ENCODE measurements around the gene INPP5F.

Gene INPP5F, protein sequence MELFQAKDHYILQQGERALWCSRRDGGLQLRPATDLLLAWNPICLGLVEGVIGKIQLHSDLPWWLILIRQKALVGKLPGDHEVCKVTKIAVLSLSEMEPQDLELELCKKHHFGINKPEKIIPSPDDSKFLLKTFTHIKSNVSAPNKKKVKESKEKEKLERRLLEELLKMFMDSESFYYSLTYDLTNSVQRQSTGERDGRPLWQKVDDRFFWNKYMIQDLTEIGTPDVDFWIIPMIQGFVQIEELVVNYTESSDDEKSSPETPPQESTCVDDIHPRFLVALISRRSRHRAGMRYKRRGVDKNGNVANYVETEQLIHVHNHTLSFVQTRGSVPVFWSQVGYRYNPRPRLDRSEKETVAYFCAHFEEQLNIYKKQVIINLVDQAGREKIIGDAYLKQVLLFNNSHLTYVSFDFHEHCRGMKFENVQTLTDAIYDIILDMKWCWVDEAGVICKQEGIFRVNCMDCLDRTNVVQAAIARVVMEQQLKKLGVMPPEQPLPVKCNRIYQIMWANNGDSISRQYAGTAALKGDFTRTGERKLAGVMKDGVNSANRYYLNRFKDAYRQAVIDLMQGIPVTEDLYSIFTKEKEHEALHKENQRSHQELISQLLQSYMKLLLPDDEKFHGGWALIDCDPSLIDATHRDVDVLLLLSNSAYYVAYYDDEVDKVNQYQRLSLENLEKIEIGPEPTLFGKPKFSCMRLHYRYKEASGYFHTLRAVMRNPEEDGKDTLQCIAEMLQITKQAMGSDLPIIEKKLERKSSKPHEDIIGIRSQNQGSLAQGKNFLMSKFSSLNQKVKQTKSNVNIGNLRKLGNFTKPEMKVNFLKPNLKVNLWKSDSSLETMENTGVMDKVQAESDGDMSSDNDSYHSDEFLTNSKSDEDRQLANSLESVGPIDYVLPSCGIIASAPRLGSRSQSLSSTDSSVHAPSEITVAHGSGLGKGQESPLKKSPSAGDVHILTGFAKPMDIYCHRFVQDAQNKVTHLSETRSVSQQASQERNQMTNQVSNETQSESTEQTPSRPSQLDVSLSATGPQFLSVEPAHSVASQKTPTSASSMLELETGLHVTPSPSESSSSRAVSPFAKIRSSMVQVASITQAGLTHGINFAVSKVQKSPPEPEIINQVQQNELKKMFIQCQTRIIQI

GRCh38 chr10:119725828-119726675 lies at the start of gene INPP5F:
INPP5F (plus strand) TSS chr10:119726050; CDS start chr10:119726263, 213 bp downstream.
- Histone ChIP-seq H3K9ac (ENCODE audit: low read length) (peak within 1 kb of the TSS; percentile 73), H3K36me3 (ENCODE audit: control insufficient read depth, insufficient read depth, low read length) (no peaks in the 10 kb centered on the region), H3K27me3 (ENCODE audit: control insufficient read depth, insufficient read depth, low read length) (no peaks in the 10 kb centered on the region), H3K4me1 (ENCODE audit: control insufficient read depth, insufficient read depth, low read length) (peaks cover 9% of the 10 kb centered on the region), H3K4me3 (ENCODE audit: low read length) (peak within 1 kb of the TSS; percentile 91), H3K27ac (ENCODE audit: low read depth, low read length) (peak within 1 kb of the TSS; percentile 93)

DNA sequence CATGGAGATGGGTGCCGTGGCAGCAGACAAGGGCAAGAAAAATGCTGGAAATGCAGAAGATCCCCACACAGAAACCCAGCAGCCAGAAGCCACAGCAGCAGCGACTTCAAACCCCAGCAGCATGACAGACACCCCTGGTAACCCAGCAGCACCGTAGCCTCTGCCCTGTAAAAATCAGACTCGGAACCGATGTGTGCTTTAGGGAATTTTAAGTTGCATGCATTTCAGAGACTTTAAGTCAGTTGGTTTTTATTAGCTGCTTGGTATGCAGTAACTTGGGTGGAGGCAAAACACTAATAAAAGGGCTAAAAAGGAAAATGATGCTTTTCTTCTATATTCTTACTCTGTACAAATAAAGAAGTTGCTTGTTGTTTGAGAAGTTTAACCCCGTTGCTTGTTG lies 48.7 kb upstream of the INPP5F start:
- no peak overlapping the region for H3K27ac ChIP-seq (ENCODE audit: low read depth, low read length)
- H3K4me1 ChIP-seq (ENCODE audit: control insufficient read depth, insufficient read depth, low read length): peaks cover 8% of the 10 kb centered on the region
- H3K36me3 ChIP-seq (ENCODE audit: control insufficient read depth, insufficient read depth, low read length): peaks cover 25% of the 10 kb centered on the region

DNA sequence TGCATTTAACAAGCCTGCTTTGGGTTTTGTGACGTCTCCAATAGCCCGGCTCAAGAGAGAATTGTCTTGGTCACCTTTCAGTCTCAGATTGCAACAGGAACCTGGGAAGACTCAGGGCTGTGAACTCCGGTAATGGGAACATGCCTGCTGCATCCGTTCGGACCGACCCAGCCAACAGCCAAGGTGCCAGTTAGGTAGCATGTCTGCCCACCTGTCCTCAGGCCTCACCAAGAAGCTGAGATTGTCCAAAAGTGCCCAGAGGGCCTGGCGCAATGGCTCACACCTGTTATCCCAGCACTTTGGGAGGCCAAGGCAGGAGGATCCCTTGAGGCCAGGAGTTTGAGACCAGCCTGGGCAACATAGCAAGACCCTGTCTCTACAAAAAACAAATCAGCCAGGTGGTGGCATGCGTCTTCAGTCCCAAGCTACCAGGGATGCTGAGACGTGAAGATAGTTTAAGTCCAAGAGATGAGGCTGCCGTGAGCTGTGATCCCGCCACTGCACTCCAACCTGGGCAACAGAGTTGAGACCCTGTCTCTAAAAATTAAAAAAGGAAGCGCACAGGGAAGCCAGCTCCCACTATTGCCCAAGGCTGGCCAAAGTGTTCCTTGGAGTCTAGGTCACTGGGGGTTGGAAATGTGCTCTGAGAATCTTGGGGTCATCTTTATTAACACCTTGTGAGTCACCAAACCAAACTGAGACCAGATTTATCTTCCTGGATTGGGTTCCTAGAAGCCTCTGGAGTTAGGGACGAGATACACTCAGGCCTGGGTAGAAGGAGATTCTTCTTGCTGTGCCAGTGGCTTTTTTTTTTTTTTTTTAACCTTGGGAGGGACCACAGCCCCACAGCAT lies 47.7 kb upstream of the INPP5F start:
- H3K36me3 ChIP-seq (ENCODE audit: control insufficient read depth, insufficient read depth, low read length): peaks cover 16% of the 10 kb centered on the region
- H3K27ac ChIP-seq (ENCODE audit: low read depth, low read length): peak overlapping the region; percentile 58
- no peak overlapping the region for H3K9ac ChIP-seq (ENCODE audit: low read length)
- no peaks in the 10 kb centered on the region for H3K27me3 ChIP-seq (ENCODE audit: control insufficient read depth, insufficient read depth, low read length)
- H3K4me3 ChIP-seq (ENCODE audit: low read length): no peak overlapping the region
- H3K4me1 ChIP-seq (ENCODE audit: control insufficient read depth, insufficient read depth, low read length): peaks cover 8% of the 10 kb centered on the region

More for the DNA sequence above, 48.7 kb upstream of the INPP5F start:
- Histone ChIP-seq H3K4me3 (ENCODE audit: low read length) (no peak overlapping the region), H3K9ac (ENCODE audit: low read length) (no peak overlapping the region), H3K27me3 (ENCODE audit: control insufficient read depth, insufficient read depth, low read length) (no peaks in the 10 kb centered on the region)

GRCh38 chr10:119679480-119679829 lies 46.4 kb upstream of the INPP5F start:
- peaks cover 12% of the 10 kb centered on the region for H3K36me3 ChIP-seq (ENCODE audit: control insufficient read depth, insufficient read depth, low read length)
- H3K27ac ChIP-seq (ENCODE audit: low read depth, low read length): peak overlapping the region; percentile 48

GRCh38 chr10:119680050-119680449 lies 45.8 kb upstream of the INPP5F start:
- Histone ChIP-seq H3K4me1 (ENCODE audit: control insufficient read depth, insufficient read depth, low read length) (peaks cover 8% of the 10 kb centered on the region), H3K4me3 (ENCODE audit: low read length) (no peak overlapping the region), H3K36me3 (ENCODE audit: control insufficient read depth, insufficient read depth, low read length) (peaks cover 12% of the 10 kb centered on the region), H3K9ac (ENCODE audit: low read length) (no peak overlapping the region), H3K27me3 (ENCODE audit: control insufficient read depth, insufficient read depth, low read length) (no peaks in the 10 kb centered on the region), H3K27ac (ENCODE audit: low read depth, low read length) (peak overlapping the region; percentile 72)

More at GRCh38 chr10:119679480-119679829, 46.4 kb upstream of the INPP5F start:
- Histone ChIP-seq H3K9ac (ENCODE audit: low read length) (no peak overlapping the region), H3K4me3 (ENCODE audit: low read length) (no peak overlapping the region), H3K4me1 (ENCODE audit: control insufficient read depth, insufficient read depth, low read length) (peaks cover 8% of the 10 kb centered on the region), H3K27me3 (ENCODE audit: control insufficient read depth, insufficient read depth, low read length) (no peaks in the 10 kb centered on the region)

- H3K27ac ChIP-seq (ENCODE audit: low read depth, low read length): peak overlapping the region; percentile 72
- no peak overlapping the region for H3K4me3 ChIP-seq (ENCODE audit: low read length)
- H3K9ac ChIP-seq (ENCODE audit: low read length): no peak overlapping the region
- H3K27me3 ChIP-seq (ENCODE audit: control insufficient read depth, insufficient read depth, low read length): no peaks in the 10 kb centered on the region
- H3K36me3 ChIP-seq (ENCODE audit: control insufficient read depth, insufficient read depth, low read length): peaks cover 12% of the 10 kb centered on the region
- H3K4me1 ChIP-seq (ENCODE audit: control insufficient read depth, insufficient read depth, low read length): peaks cover 8% of the 10 kb centered on the region
Observed at GRCh38 chr10:119680650-119681081, 45.2 kb upstream of the INPP5F start.

DNA sequence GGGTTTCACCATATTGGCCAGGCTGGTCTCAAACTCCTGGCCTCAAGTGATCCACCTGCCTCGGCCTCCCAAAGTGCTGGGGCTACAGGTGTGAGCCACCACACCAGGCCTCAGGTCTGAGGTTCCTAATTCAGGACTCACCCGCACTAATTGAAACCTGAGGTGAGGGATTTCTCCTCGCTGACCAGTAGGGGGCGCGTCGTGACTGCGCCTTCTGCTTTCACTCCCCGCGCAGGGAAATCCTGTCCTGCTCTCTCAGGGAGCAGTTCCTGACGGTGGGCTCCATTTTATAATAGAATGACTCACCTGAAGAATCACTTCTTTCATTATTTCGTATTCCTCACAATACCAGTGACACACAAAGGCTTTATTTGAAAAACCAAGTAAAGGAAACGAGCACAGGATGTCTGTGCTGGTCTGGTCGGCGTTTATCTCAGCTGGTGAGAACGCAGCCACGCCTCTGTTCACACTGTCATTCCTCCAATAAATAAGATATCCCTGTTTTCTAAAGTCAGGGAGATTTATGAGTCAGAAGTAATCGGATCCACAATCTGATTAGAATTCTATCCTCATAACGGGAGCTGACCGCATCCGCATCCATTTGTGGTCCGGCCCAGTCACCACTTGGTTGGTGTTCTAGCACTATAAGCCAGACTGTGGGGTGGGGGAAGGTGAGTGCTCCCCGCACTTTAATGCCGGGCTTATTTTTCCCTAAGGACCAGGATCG lies 39.2 kb upstream of the INPP5F start:
- Histone ChIP-seq H3K4me3 (ENCODE audit: low read length) (peak overlapping the region; percentile 6), H3K4me1 (ENCODE audit: control insufficient read depth, insufficient read depth, low read length) (no peaks in the 10 kb centered on the region), H3K36me3 (ENCODE audit: control insufficient read depth, insufficient read depth, low read length) (no peaks in the 10 kb centered on the region), H3K9ac (ENCODE audit: low read length) (no peak overlapping the region), H3K27ac (ENCODE audit: low read depth, low read length) (no peak overlapping the region), H3K27me3 (ENCODE audit: control insufficient read depth, insufficient read depth, low read length) (no peaks in the 10 kb centered on the region)

GRCh38 chr10:119687192-119688032 lies 38.4 kb upstream of the INPP5F start:
- Histone ChIP-seq H3K9ac (ENCODE audit: low read length) (no peak overlapping the region), H3K27ac (ENCODE audit: low read depth, low read length) (no peak overlapping the region), H3K27me3 (ENCODE audit: control insufficient read depth, insufficient read depth, low read length) (no peaks in the 10 kb centered on the region), H3K4me3 (ENCODE audit: low read length) (no peak overlapping the region), H3K36me3 (ENCODE audit: control insufficient read depth, insufficient read depth, low read length) (no peaks in the 10 kb centered on the region), H3K4me1 (ENCODE audit: control insufficient read depth, insufficient read depth, low read length) (no peaks in the 10 kb centered on the region)

DNA sequence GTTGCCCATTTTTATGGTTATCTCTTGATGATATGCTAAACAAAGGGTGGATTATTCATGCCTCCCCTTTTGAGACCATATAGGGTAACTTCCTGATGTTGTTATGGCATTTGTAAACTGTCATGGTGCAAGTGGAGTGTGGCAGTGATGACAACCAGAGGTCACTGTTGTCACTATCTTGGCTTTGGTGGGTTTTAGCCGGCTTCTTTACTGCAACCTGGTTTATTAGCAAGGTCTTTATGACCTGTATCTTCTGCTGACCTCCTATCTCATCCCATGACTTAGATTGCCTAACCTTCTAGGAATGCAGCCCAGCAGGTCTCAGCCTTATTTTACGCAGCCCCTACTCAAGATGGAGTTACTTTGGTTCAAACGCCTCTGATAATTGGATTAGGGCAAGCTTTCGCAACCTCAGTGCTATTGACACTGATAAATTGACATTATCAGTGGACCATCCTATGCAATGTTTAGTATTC lies 37.8 kb upstream of the INPP5F start:
- Histone ChIP-seq H3K4me1 (ENCODE audit: control insufficient read depth, insufficient read depth, low read length) (no peaks in the 10 kb centered on the region), H3K27me3 (ENCODE audit: control insufficient read depth, insufficient read depth, low read length) (no peaks in the 10 kb centered on the region), H3K9ac (ENCODE audit: low read length) (no peak overlapping the region), H3K36me3 (ENCODE audit: control insufficient read depth, insufficient read depth, low read length) (no peaks in the 10 kb centered on the region), H3K4me3 (ENCODE audit: low read length) (no peak overlapping the region), H3K27ac (ENCODE audit: low read depth, low read length) (no peak overlapping the region)

DNA sequence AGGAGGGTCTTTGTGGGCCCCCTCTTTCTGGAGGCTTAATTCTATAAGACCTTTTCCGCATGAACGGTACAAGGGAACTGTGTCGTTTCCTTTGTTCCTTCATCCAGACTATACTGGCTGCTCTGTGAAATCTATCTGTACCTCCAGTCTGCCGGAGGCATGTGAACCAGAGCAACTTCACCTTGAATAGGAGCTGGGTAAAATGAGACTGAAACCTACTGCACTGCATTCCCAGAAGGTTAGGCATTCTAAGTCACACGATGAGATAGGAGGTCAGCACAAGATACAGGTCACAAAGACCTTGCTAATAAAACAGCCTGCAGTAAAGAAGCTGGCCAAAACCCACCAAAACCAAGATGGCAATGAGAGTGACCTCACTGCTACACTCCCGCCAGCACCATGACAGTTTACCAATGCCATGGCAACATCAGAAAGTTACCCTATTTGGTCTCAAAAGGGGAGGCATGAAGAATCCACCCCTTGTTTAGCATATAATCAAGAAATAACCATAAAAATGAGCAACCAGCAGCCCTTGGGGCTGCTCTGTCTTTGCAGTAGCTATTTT lies 36.8 kb upstream of the INPP5F start:
- H3K36me3 ChIP-seq (ENCODE audit: control insufficient read depth, insufficient read depth, low read length): no peaks in the 10 kb centered on the region
- no peak overlapping the region for H3K9ac ChIP-seq (ENCODE audit: low read length)
- H3K4me3 ChIP-seq (ENCODE audit: low read length): no peak overlapping the region
- H3K27me3 ChIP-seq (ENCODE audit: control insufficient read depth, insufficient read depth, low read length): no peaks in the 10 kb centered on the region
- no peaks in the 10 kb centered on the region for H3K4me1 ChIP-seq (ENCODE audit: control insufficient read depth, insufficient read depth, low read length)
- H3K27ac ChIP-seq (ENCODE audit: low read depth, low read length): no peak overlapping the region

Data from rectal smooth muscle tissue (tissue), 1 donor.